ENCODE measurements around the gene TSC22D3. TPM values are rescaled to one million over a fixed set of nuclear protein-coding genes. Genes with fewer than 3 reads are reported as not detected.
A peak's percentile ranks its signal among the peaks of the same experiment; 100 is the strongest.
"Not testable (repeated sequence)": the region's sequence is repeated elsewhere in the genome, so short reads cannot be mapped to it uniquely, and the experiment has no call there.

The TSC22D3 gene
- total and polyA plus RNA-seq, 7 experiments from 2014 or later, result 44.2 to 1,917 (median 383) TPM

- no peak for DNase-seq
- ATAC-seq, result no peak
- Mint-ChIP-seq H3K4me1 (peaks cover 13 to 54% (median 37%) of the 10 kb centered on the region in 7 donors), H3K4me3 (peak overlapping the region in 7 of 10 donors; percentile 43 to 82 (median 52)), H3K9me3 (peaks cover 0 to 4% (median 0%) of the 10 kb centered on the region in 11 donors), H3K36me3 (peaks cover 0 to 12% (median 0%) of the 10 kb centered on the region in 5 donors), H3K27me3 (no peaks in the 10 kb centered on the region), H3K27ac (peak overlapping the region in 7 of 9 donors; percentile 8 to 87 (median 75))
- H3K4me3 ChIP-seq (ENCODE audit: low read length), result no peak overlapping the region
- H3K9me3 ChIP-seq (ENCODE audit: control insufficient read depth in 2 of 3, low read length in 3 of 3), result no peaks in the 10 kb centered on the region
- H3K4me1 ChIP-seq (ENCODE audit: control insufficient read depth in 2 of 2, insufficient read depth in 2 of 2, low read length in 2 of 2), result peaks cover 11 to 20% of the 10 kb centered on the region in 2 donors
- no peaks in the 10 kb centered on the region for H3K27me3 ChIP-seq (ENCODE audit: control insufficient read depth in 2 of 2, insufficient read depth in 2 of 2, low read length in 2 of 2)
- intact Hi-C loops (cut with micrococcal nuclease), result no loop called here
- H3K27ac ChIP-seq (ENCODE audit: low read depth, low read length), result no peak overlapping the region
- no peaks in the 10 kb centered on the region for H3K36me3 ChIP-seq (ENCODE audit: control insufficient read depth in 2 of 3, insufficient read depth in 3 of 3, low read length in 3 of 3)
- CTCF ChIA-PET, result interaction anchor here (0.6 to 2.6 kb wide), 6 partner anchors 9 to 357 kb away, joined by 3 to 20 read pairs (median 4); partner anchors contain the start of genes NCBP2L and TSC22D3
- POLR2A ChIA-PET, result interaction anchor here (1.6 to 35.3 kb wide), 2 partner anchors 42 to 106 kb away, joined by 6 to 1138 read pairs; partner anchors contain the start of gene TSC22D3
These were observed 106.3 kb downstream of the TSC22D3 start for GRCh38 chrX:107669261-107669660.

DNA sequence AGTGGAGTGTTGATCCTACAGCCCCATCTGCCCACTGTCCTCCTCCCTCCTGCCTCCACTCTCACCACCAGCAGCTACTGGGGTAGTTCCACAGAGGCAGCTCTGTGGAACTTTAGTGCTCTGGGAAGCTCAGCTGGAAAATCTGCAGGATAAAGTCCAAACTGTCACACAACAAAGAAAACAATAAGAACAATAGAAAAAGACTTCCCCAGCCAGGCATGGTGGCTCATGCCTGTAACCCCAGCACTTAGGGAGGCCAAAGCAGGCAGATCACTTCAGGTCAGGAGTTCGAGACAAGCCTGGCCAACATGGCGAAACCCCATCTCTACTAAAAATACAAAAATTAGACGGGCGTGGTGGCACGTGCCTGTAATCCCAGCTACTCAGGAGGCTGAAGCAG is 106.9 kb downstream of the TSC22D3 start:
- H3K4me1 ChIP-seq (ENCODE audit: control insufficient read depth in 2 of 2, insufficient read depth in 2 of 2, low read length in 2 of 2), result peaks cover 8 to 19% of the 10 kb centered on the region in 2 donors
- POLR2A ChIA-PET, result interaction anchor here (0.8 to 35.3 kb wide), 3 partner anchors 11 to 107 kb away, joined by 4 to 1138 read pairs (median 6); partner anchors contain the start of gene TSC22D3

DNA sequence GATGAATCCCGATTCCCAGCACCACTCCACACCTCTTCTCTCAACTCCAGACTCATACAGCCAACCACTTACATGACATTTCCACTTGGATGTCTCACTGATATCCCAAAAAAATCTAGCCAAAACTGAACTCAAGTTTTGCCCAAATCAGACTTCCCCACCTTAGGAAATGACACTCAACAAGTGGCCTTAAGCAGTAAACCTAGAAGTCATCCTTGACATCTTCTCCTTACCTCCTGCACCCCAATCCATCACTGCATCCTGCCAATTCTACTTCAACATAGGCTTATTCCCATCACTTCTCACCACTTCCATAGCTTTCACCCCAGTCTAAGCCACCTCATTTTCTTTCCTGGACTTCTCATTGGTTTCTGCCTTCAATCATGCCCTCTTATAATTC is 108.2 kb downstream of the TSC22D3 start:
- H3K4me3 ChIP-seq (ENCODE audit: low read length), result no peak overlapping the region
- no peaks in the 10 kb centered on the region for H3K27me3 ChIP-seq (ENCODE audit: control insufficient read depth in 2 of 2, insufficient read depth in 2 of 2, low read length in 2 of 2)
- POLR2A ChIA-PET, result interaction anchor here (0.6 to 35.3 kb wide), 2 partner anchors 44 to 58 kb away, joined by 3 to 1138 read pairs; no protein-coding TSS in a partner anchor
- Mint-ChIP-seq H3K4me3 (no peak overlapping the region), H3K4me1 (peaks cover 4 to 42% (median 30%) of the 10 kb centered on the region in 7 donors), H3K27ac (peak overlapping the region in 5 of 9 donors; percentile 0 to 85 (median 51)), H3K36me3 (peaks cover 0 to 12% (median 0%) of the 10 kb centered on the region in 5 donors), H3K27me3 (no peaks in the 10 kb centered on the region), H3K9me3 (no peaks in the 10 kb centered on the region)
- intact Hi-C loops (cut with micrococcal nuclease), result no loop called here
- ATAC-seq (no peak), DNase-seq (no peak)
- H3K36me3 ChIP-seq (ENCODE audit: control insufficient read depth in 2 of 3, insufficient read depth in 3 of 3, low read length in 3 of 3), result no peaks in the 10 kb centered on the region
- no peak overlapping the region for H3K27ac ChIP-seq (ENCODE audit: low read depth, low read length)
- H3K4me1 ChIP-seq (ENCODE audit: control insufficient read depth in 2 of 2, insufficient read depth in 2 of 2, low read length in 2 of 2), result peaks cover 0 to 12% of the 10 kb centered on the region in 2 donors
- CTCF ChIA-PET, result interaction anchor here (1.5 kb wide), 1 partner anchor 50 kb away, joined by 3 read pairs; no protein-coding TSS in a partner anchor
- H3K9me3 ChIP-seq (ENCODE audit: control insufficient read depth in 2 of 3, low read length in 3 of 3), result no peaks in the 10 kb centered on the region

More for the DNA sequence above, 106.9 kb downstream of the TSC22D3 start:
- H3K36me3 ChIP-seq (ENCODE audit: control insufficient read depth in 2 of 3, insufficient read depth in 3 of 3, low read length in 3 of 3); H3K9me3 ChIP-seq (ENCODE audit: control insufficient read depth in 2 of 3, low read length in 3 of 3); H3K4me3 Mint-ChIP-seq; H3K27ac ChIP-seq (ENCODE audit: low read depth, low read length); H3K4me3 ChIP-seq (ENCODE audit: low read length); ATAC-seq; DNase-seq; H3K27me3 Mint-ChIP-seq; H3K27me3 ChIP-seq (ENCODE audit: control insufficient read depth in 2 of 2, insufficient read depth in 2 of 2, low read length in 2 of 2); intact Hi-C loops (cut with micrococcal nuclease); H3K9me3 Mint-ChIP-seq: not testable (repeated sequence)
- H3K27ac Mint-ChIP-seq, result peak overlapping the region in 4 of 9 donors; percentile 8 to 85 (median 60)
- CTCF ChIA-PET, result interaction anchor here (0.6 to 2.6 kb wide), 4 partner anchors 14 to 358 kb away, joined by 3 to 20 read pairs (median 4); partner anchors contain the start of genes NCBP2L and TSC22D3
- H3K4me1 Mint-ChIP-seq, result peaks cover 13 to 50% (median 37%) of the 10 kb centered on the region in 7 donors
- H3K36me3 Mint-ChIP-seq, result peaks cover 0 to 12% (median 0%) of the 10 kb centered on the region in 5 donors

DNA sequence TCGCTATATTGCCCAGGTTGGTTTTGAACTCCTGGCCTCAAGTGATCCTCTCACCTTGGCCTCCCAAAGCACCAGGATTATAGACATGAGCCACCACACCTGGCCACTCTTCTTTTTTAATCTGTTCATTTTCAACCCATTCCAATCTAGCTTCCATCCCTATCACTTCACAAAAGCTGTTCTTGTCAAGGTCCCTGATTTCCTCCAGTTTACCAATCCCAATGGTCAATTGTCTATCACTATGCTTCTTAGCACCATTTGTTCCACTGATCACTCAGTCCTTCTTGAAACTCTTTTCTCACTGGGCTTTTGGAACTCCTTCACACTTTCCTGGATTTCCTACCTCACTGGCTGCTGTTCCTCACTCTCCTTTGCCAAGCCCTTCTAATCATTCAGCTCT is 108.7 kb downstream of the TSC22D3 start:
- no peaks in the 10 kb centered on the region for H3K27me3 Mint-ChIP-seq
- H3K36me3 ChIP-seq (ENCODE audit: control insufficient read depth in 2 of 3, insufficient read depth in 3 of 3, low read length in 3 of 3), result no peaks in the 10 kb centered on the region
- DNase-seq, result no peak
- intact Hi-C loops (cut with micrococcal nuclease), result no loop called here
- ChIA-PET POLR2A (interaction anchor here (0.6 to 35.3 kb wide), 5 partner anchors 15 to 520 kb away, joined by 3 to 1138 read pairs (median 3); no protein-coding TSS in a partner anchor), CTCF (interaction anchor here (1.5 kb wide), 1 partner anchor 50 kb away, joined by 3 read pairs; no protein-coding TSS in a partner anchor)
- H3K27me3 ChIP-seq (ENCODE audit: control insufficient read depth in 2 of 2, insufficient read depth in 2 of 2, low read length in 2 of 2), result no peaks in the 10 kb centered on the region
- no peak for ATAC-seq
- H3K9me3 ChIP-seq (ENCODE audit: control insufficient read depth in 2 of 3, low read length in 3 of 3), result no peaks in the 10 kb centered on the region
- H3K27ac Mint-ChIP-seq, result peak overlapping the region in 3 of 9 donors; percentile 5 to 85 (median 79)
- H3K4me3 ChIP-seq (ENCODE audit: low read length), result no peak overlapping the region
- H3K9me3 Mint-ChIP-seq, result no peaks in the 10 kb centered on the region
- peaks cover 4 to 44% (median 35%) of the 10 kb centered on the region in 7 donors for H3K4me1 Mint-ChIP-seq
- no peak overlapping the region for H3K27ac ChIP-seq (ENCODE audit: low read depth, low read length)
- H3K4me3 Mint-ChIP-seq, result no peak overlapping the region
- H3K4me1 ChIP-seq (ENCODE audit: control insufficient read depth in 2 of 2, insufficient read depth in 2 of 2, low read length in 2 of 2), result peaks cover 0 to 8% of the 10 kb centered on the region in 2 donors
- H3K36me3 Mint-ChIP-seq, result peaks cover 0 to 12% (median 0%) of the 10 kb centered on the region in 5 donors

Other genes starting within 250 kb of the TSC22D3 start
- 10 to 100 TPM; 59.2 to 71.8 (median 62.6) TPM for gene PRPS1, start 147.3 kb downstream of the TSC22D3 start, total RNA-seq
- 10 to 100 TPM; 54.7 to 56.8 TPM for gene PRPS1, start 147.3 kb downstream of the TSC22D3 start, polyA plus RNA-seq
- not detected for gene NCBP2L, start 1.9 kb upstream of the TSC22D3 start, total RNA-seq
- under 1 TPM in 1 of 2 donors, not detected in 1; 0.09 TPM for gene NCBP2L, start 1.9 kb upstream of the TSC22D3 start, polyA plus RNA-seq
- 10 to 100 TPM in 4 of 5 experiments, 1 to 10 TPM in 1; 4.4 to 22.5 (median 18.5) TPM for gene MID2, start 50.1 kb upstream of the TSC22D3 start, total RNA-seq
- 10 to 100 TPM in 1 of 2 donors, 1 to 10 TPM in 1; 5.7 to 16.2 TPM for gene MID2, start 50.1 kb upstream of the TSC22D3 start, polyA plus RNA-seq
- gene TEX13B, start 206.6 kb upstream of the TSC22D3 start, total RNA-seq, result not detected
- gene TEX13B, start 206.6 kb upstream of the TSC22D3 start, polyA plus RNA-seq, result not detected